MM.1S (cell line): ENCODE results near the gene EPYC.

Experiments used
- DNase-seq: peaks from one replicate; pipeline ENCODE4 v3.0.0-alpha.2; 2015
- H2AFZ ChIP-seq: fragments of 300-600 bp; sonication (generic); 2 replicates; pipeline ENCODE4 v1.6.0; 2016; ENCODE audit warnings: antibody characterized with exemption, low read length
- H3F3A ChIP-seq: fragments of 300-600 bp; sonication (generic); 2 replicates; pipeline ENCODE4 v1.6.1; 2016; ENCODE audit warnings: mild to moderate bottlenecking, antibody characterized with exemption, low read length, moderate library complexity, mixed read lengths; ENCODE audit not compliant: insufficient read depth
- H3K27ac ChIP-seq: fragments of 300-600 bp; sonication (generic); 2 replicates; pipeline ENCODE4 v1.5.1; 2016; ENCODE audit warnings: mild to moderate bottlenecking, low read length
- H3K27me3 ChIP-seq: fragments of 300-600 bp; sonication (generic); replicated peaks from 2 replicates; pipeline ENCODE4 v1.6.0; 2016; ENCODE audit warnings: low read length; ENCODE audit not compliant: insufficient read depth
- H3K36me3 ChIP-seq: fragments of 300-600 bp; sonication (generic); replicated peaks from 2 replicates; pipeline ENCODE4 v1.6.1; 2016; ENCODE audit warnings: mild to moderate bottlenecking, low read length, mixed read lengths; ENCODE audit not compliant: insufficient read depth
- H3K4me1 ChIP-seq: fragments of 300-600 bp; sonication (generic); 2 replicates; pipeline ENCODE4 v1.6.1; 2016; ENCODE audit warnings: low read length, mixed read lengths
- H3K4me2 ChIP-seq: fragments of 300-600 bp; sonication (generic); 2 replicates; pipeline ENCODE4 v1.6.0; 2016; ENCODE audit warnings: low read depth, low read length
- H3K4me3 ChIP-seq: fragments of 300-600 bp; sonication (generic); 2 replicates; pipeline ENCODE4 v1.5.1; 2016; ENCODE audit warnings: low read length, mixed read lengths
- H3K79me2 ChIP-seq: fragments of 300-600 bp; sonication (generic); 2 replicates; pipeline ENCODE4 v1.6.1; 2016; ENCODE audit warnings: mixed run types, low read length, mixed read lengths
- H3K9ac ChIP-seq: fragments of 300-600 bp; sonication (generic); 2 replicates; pipeline ENCODE4 v1.6.1; 2016; ENCODE audit warnings: low read length, mixed read lengths
- H3K9me2 ChIP-seq: fragments of 300-600 bp; sonication (generic); replicated peaks from 2 replicates; pipeline ENCODE4 v1.6.1; 2016; ENCODE audit warnings: mild to moderate bottlenecking, low read length, mixed read lengths; ENCODE audit not compliant: insufficient read depth
- H3K9me3 ChIP-seq: fragments of 300-600 bp; sonication (generic); replicated peaks from 2 replicates; pipeline ENCODE4 v1.6.1; 2016; ENCODE audit warnings: mild to moderate bottlenecking, low read length, mixed read lengths; ENCODE audit not compliant: insufficient read depth
- H4K20me1 ChIP-seq: fragments of 300-600 bp; sonication (generic); 2 replicates; pipeline ENCODE4 v1.6.1; 2016; ENCODE audit warnings: mild to moderate bottlenecking, low read length, moderate library complexity, mixed read lengths; ENCODE audit not compliant: insufficient read depth
- EZH2 ChIP-seq: fragments of 300-600 bp; sonication (generic); optimal IDR thresholded peaks from 2 replicates; pipeline ENCODE3; 2017; ENCODE audit warnings: low read depth, mild to moderate bottlenecking, antibody characterized with exemption, low read length, mixed read lengths
- EZH2phosphoT487 ChIP-seq: fragments of 300-600 bp; sonication (generic); IDR thresholded peaks from 2 replicates; pipeline ENCODE4 v1.6.1; 2018; ENCODE audit warnings: antibody characterized with exemption, low read length
- TF ChIP-seq, protein P1 (sequence below): fragments of 300-600 bp; sonication (generic); IDR thresholded peaks from 2 replicates; pipeline ENCODE4 v1.5.1; 2016; ENCODE audit warnings: antibody characterized with exemption, low read length, mixed read lengths

The EPYC gene

DNA sequence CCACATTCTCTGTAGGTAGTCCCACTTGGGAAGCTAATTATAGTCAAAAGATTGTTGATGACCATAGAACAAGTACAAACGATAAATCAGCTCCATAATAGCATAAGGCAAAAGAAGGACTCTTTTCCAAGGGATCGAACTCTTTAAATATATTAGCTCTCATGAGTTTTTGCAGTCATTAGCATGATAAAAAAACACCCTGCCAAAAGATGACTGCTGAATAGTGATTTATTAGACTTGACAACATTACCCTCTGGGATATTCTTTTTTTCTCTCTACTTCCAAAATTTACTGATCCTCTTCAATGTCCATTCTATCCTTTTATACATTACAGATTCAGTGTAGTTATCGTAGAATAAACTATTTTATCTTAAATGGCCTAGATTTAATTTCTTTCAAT is 14.2 kb downstream of the EPYC start:
- H4K20me1 ChIP-seq = no peaks in the 10 kb centered on the region
- no peaks in the 10 kb centered on the region for H3K79me2 ChIP-seq
- no peaks in the 10 kb centered on the region for H3K36me3 ChIP-seq
- TF ChIP-seq, protein P1, sequence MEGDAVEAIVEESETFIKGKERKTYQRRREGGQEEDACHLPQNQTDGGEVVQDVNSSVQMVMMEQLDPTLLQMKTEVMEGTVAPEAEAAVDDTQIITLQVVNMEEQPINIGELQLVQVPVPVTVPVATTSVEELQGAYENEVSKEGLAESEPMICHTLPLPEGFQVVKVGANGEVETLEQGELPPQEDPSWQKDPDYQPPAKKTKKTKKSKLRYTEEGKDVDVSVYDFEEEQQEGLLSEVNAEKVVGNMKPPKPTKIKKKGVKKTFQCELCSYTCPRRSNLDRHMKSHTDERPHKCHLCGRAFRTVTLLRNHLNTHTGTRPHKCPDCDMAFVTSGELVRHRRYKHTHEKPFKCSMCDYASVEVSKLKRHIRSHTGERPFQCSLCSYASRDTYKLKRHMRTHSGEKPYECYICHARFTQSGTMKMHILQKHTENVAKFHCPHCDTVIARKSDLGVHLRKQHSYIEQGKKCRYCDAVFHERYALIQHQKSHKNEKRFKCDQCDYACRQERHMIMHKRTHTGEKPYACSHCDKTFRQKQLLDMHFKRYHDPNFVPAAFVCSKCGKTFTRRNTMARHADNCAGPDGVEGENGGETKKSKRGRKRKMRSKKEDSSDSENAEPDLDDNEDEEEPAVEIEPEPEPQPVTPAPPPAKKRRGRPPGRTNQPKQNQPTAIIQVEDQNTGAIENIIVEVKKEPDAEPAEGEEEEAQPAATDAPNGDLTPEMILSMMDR = no peak
- TF ChIP-seq EZH2phosphoT487 (no peak), EZH2 (no peak)
- no peaks in the 10 kb centered on the region for H3F3A ChIP-seq
- DNase-seq = no peak
- H3K9ac ChIP-seq = no peak overlapping the region
- no peak overlapping the region for H2AFZ ChIP-seq
- H3K4me1 ChIP-seq = no peaks in the 10 kb centered on the region
- H3K9me3 ChIP-seq = no peaks in the 10 kb centered on the region
- no peak overlapping the region for H3K4me2 ChIP-seq
- H3K4me3 ChIP-seq = no peak overlapping the region
- no peaks in the 10 kb centered on the region for H3K27me3 ChIP-seq
- H3K9me2 ChIP-seq = no peaks in the 10 kb centered on the region
- H3K27ac ChIP-seq = no peak overlapping the region

DNA sequence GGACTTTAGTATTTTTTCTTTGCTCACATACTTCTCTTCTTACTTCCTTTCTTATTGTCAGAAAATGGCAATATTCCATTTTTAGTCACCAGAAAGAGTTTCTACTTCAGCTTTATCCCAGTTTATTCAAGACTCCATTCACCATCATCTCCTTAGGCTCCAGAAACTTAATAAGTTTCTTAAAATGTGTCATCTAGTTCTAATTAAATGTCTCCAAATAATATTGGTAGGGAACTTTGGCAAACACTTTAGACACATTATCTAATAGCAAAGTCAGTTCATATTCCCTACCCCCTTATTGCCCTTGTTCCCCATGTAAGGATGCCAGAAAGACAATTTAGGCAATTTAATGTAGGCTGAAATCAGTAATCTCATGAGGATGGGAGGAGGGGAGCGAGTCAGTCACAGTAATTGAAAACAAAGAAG is 15.1 kb downstream of the EPYC start:
- H3K9me3 ChIP-seq = no peaks in the 10 kb centered on the region
- H3K36me3 ChIP-seq = no peaks in the 10 kb centered on the region
- H3K4me1 ChIP-seq = no peaks in the 10 kb centered on the region
- H2AFZ ChIP-seq = no peak overlapping the region
- no peak for DNase-seq
- H4K20me1 ChIP-seq = no peaks in the 10 kb centered on the region
- no peak overlapping the region for H3K4me3 ChIP-seq
- H3K9me2 ChIP-seq = no peaks in the 10 kb centered on the region
- TF ChIP-seq, protein P1 = no peak
- TF ChIP-seq EZH2phosphoT487 = no peak
- TF ChIP-seq EZH2 = no peak
- no peak overlapping the region for H3K4me2 ChIP-seq
- no peaks in the 10 kb centered on the region for H3K27me3 ChIP-seq
- H3K79me2 ChIP-seq = no peaks in the 10 kb centered on the region
- no peak overlapping the region for H3K27ac ChIP-seq
- no peak overlapping the region for H3K9ac ChIP-seq
- H3F3A ChIP-seq = no peaks in the 10 kb centered on the region

DNA sequence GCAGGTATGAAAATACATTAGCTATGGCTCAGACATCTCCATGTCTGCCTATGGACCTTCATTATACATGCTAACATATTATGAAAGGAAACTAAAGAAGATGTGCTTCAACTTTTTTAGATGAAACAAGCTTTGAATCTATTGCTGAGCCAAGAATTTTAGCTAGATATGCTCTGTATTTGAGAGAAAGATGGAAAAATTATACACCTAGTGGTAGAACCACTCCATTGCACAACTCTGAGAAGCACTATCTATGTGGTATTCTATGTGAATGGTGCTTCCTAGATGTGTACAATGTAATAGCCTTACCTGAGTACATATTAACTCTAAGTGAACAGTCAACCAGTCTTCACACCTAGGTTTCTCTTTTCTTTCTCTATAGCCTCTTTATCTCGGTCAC is 17.3 kb downstream of the EPYC start:
- Histone ChIP-seq H3F3A (no peaks in the 10 kb centered on the region), H3K36me3 (no peaks in the 10 kb centered on the region), H3K79me2 (no peaks in the 10 kb centered on the region), H4K20me1 (no peaks in the 10 kb centered on the region), H3K27me3 (no peaks in the 10 kb centered on the region), H3K9ac (no peak overlapping the region), H3K9me3 (no peaks in the 10 kb centered on the region), H3K9me2 (no peaks in the 10 kb centered on the region), H3K4me3 (no peak overlapping the region), H3K27ac (no peak overlapping the region), H2AFZ (no peak overlapping the region), H3K4me2 (no peak overlapping the region), H3K4me1 (no peaks in the 10 kb centered on the region)
- no peak for DNase-seq
- no peak for TF ChIP-seq EZH2
- TF ChIP-seq, protein P1 = peak; percentile 26
